Measurements from ENCODE around the gene JAM3. TPM values are rescaled to one million over a fixed set of nuclear protein-coding genes. Genes with fewer than 3 reads are reported as not detected.

The JAM3 gene
- total RNA-seq, 2 experiments from 2014 or later, result 6.3 to 9.0 TPM

GRCh38 chr11:134040386-134041302 lies 28.2 kb upstream of the JAM3 start:
- DNase-seq, result no peak
- ChIA-PET POLR2A (interaction anchor here (0.6 kb wide), 1 partner anchor 10 kb away, joined by 4 read pairs; no protein-coding TSS in a partner anchor), CTCF (interaction anchor here (0.8 to 4.0 kb wide), 5 partner anchors 10 to 113 kb away, joined by 3 to 36 read pairs (median 5); no protein-coding TSS in a partner anchor)
- H3K4me3 Mint-ChIP-seq, result no peak overlapping the region
- no peaks in the 10 kb centered on the region for H3K27me3 Mint-ChIP-seq
- intact Hi-C loops (cut with micrococcal nuclease), result no loop called here
- H3K36me3 Mint-ChIP-seq, result peaks cover 2% of the 10 kb centered on the region
- no peak overlapping the region for H3K27ac Mint-ChIP-seq
- H3K9me3 Mint-ChIP-seq, result no peaks in the 10 kb centered on the region
- H3K4me1 Mint-ChIP-seq (ENCODE audit: low read depth), result peaks cover 15% of the 10 kb centered on the region

- Mint-ChIP-seq H3K27me3 (peaks cover under 1% of the 10 kb centered on the region), H3K9me3 (no peaks in the 10 kb centered on the region), H3K27ac (no peak overlapping the region), H3K4me3 (no peak overlapping the region), H3K4me1 (ENCODE audit: low read depth) (peaks cover 10% of the 10 kb centered on the region), H3K36me3 (no peaks in the 10 kb centered on the region)
- ChIA-PET CTCF (interaction anchor here (0.8 to 4.0 kb wide), 4 partner anchors 9 to 114 kb away, joined by 3 to 36 read pairs (median 4); no protein-coding TSS in a partner anchor), POLR2A (interaction anchor here (0.6 kb wide), 1 partner anchor 9 kb away, joined by 4 read pairs; no protein-coding TSS in a partner anchor)
- no peak for DNase-seq
- intact Hi-C loops (cut with micrococcal nuclease), result no loop called here
Measured at GRCh38 chr11:134041349-134041748, 27.5 kb upstream of the JAM3 start.

DNA sequence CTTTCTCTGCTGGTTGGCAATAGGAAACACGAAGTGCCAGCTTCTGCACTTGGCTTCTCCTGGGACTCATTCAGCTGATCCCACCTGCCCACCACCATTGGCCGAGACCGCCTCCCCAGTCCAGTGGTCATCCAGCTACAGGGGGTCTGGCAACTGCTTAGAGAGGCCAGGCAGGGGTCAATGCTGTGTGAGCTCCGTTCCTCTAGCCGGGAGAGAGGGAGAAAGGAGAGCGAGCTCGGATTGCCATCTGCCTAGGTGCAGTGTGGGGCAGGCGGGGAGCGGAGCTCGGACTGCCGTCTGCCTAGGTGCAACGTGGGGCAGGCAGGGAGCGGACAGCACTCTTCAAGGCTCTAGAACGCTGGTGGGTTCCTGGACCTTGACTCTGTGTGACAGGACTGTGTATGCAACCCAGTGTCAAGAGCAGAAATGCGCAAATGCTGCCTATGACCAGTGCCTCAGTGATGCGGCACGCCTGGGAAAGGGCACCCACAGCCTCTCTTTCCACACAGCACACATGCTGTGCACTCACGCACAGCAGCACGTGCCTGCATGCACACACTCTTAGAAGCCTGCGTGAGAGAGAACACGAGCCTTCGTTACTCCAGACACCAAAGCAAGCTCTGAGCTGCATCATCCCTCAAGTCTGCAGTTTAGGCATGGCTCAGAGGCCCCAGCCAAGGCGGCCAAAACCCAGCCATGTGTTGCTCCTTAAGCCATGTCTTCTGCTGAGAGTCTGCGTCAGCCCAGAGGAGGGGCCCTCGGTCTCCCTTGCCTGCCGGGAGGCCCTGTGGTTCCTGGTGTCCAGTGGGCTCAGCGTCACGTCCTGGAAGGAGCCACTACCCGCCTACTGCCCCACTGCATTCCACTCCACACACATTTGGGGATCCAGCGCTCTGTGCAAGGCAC lies 26.8 kb upstream of the JAM3 start:
- Mint-ChIP-seq H3K27ac (no peak overlapping the region), H3K4me3 (no peak overlapping the region), H3K27me3 (peaks cover 3% of the 10 kb centered on the region), H3K4me1 (ENCODE audit: low read depth) (peaks cover 7% of the 10 kb centered on the region), H3K9me3 (no peaks in the 10 kb centered on the region), H3K36me3 (no peaks in the 10 kb centered on the region)
- intact Hi-C loops (cut with micrococcal nuclease), result no loop called here
- ChIA-PET CTCF (interaction anchor here (1.2 to 4.0 kb wide), 3 partner anchors 9 to 114 kb away, joined by 3 to 36 read pairs (median 5); no protein-coding TSS in a partner anchor), POLR2A (no interaction called here)
- DNase-seq, result no peak

- no peak overlapping the region for H3K27ac Mint-ChIP-seq
- no peak for DNase-seq
- no peaks in the 10 kb centered on the region for H3K9me3 Mint-ChIP-seq
- intact Hi-C loops (cut with micrococcal nuclease), result no loop called here
- H3K27me3 Mint-ChIP-seq, result peaks cover 10% of the 10 kb centered on the region
- H3K4me3 Mint-ChIP-seq, result no peak overlapping the region
- CTCF ChIA-PET, result interaction anchor here (3.4 kb wide), 1 partner anchor 116 kb away, joined by 25 read pairs; no protein-coding TSS in a partner anchor
- H3K4me1 Mint-ChIP-seq (ENCODE audit: low read depth), result no peaks in the 10 kb centered on the region
- H3K36me3 Mint-ChIP-seq, result no peaks in the 10 kb centered on the region
- POLR2A ChIA-PET, result no interaction called here
Measured at GRCh38 chr11:134043821-134044420, 25.0 kb upstream of the JAM3 start.

GRCh38 chr11:134044514-134045284 lies 24.2 kb upstream of the JAM3 start:
- CTCF ChIA-PET, result interaction anchor here (3.4 kb wide), 1 partner anchor 117 kb away, joined by 25 read pairs; no protein-coding TSS in a partner anchor
- Mint-ChIP-seq H3K9me3 (no peaks in the 10 kb centered on the region), H3K27me3 (peaks cover 14% of the 10 kb centered on the region), H3K4me3 (no peak overlapping the region), H3K4me1 (ENCODE audit: low read depth) (no peaks in the 10 kb centered on the region), H3K36me3 (no peaks in the 10 kb centered on the region), H3K27ac (no peak overlapping the region)
- DNase-seq, result no peak
- POLR2A ChIA-PET, result no interaction called here
- intact Hi-C loops (cut with micrococcal nuclease), result loop anchor here (1.0 kb wide), 1 partner anchor 116 kb away; no protein-coding TSS in a partner anchor

- POLR2A ChIA-PET, result no interaction called here
- no peaks in the 10 kb centered on the region for H3K9me3 Mint-ChIP-seq
- H3K4me1 Mint-ChIP-seq (ENCODE audit: low read depth), result peaks cover 5% of the 10 kb centered on the region
- CTCF ChIA-PET, result interaction anchor here (1.1 to 3.4 kb wide), 2 partner anchors 90 to 118 kb away, joined by 3 to 25 read pairs; no protein-coding TSS in a partner anchor
- no peaks in the 10 kb centered on the region for H3K36me3 Mint-ChIP-seq
- H3K27me3 Mint-ChIP-seq, result peaks cover 19% of the 10 kb centered on the region
- DNase-seq, result peak; percentile 52
- no peak overlapping the region for H3K4me3 Mint-ChIP-seq
- no peak overlapping the region for H3K27ac Mint-ChIP-seq
- intact Hi-C loops (cut with micrococcal nuclease), result loop anchor here (1.0 kb wide), 1 partner anchor 118 kb away; no protein-coding TSS in a partner anchor
Measured at GRCh38 chr11:134045799-134046635, 22.9 kb upstream of the JAM3 start.

- intact Hi-C loops (cut with micrococcal nuclease), result no loop called here
- Mint-ChIP-seq H3K27me3 (peaks cover 19% of the 10 kb centered on the region), H3K4me1 (ENCODE audit: low read depth) (peaks cover 5% of the 10 kb centered on the region), H3K36me3 (no peaks in the 10 kb centered on the region), H3K4me3 (no peak overlapping the region), H3K9me3 (no peaks in the 10 kb centered on the region), H3K27ac (no peak overlapping the region)
- ChIA-PET POLR2A (no interaction called here), CTCF (interaction anchor here (0.7 to 3.4 kb wide), 2 partner anchors 13 to 119 kb away, joined by 3 to 25 read pairs; no protein-coding TSS in a partner anchor)
- no peak for DNase-seq
Measured at GRCh38 chr11:134046681-134047449, 22.0 kb upstream of the JAM3 start.

- ChIA-PET CTCF (interaction anchor here (0.7 to 1.8 kb wide), 2 partner anchors 14 to 120 kb away, joined by 3 to 10 read pairs; no protein-coding TSS in a partner anchor), POLR2A (no interaction called here)
- H3K4me1 Mint-ChIP-seq (ENCODE audit: low read depth), result peaks cover 5% of the 10 kb centered on the region
- H3K36me3 Mint-ChIP-seq, result no peaks in the 10 kb centered on the region
- no peak overlapping the region for H3K4me3 Mint-ChIP-seq
- no peak for DNase-seq
- no peak overlapping the region for H3K27ac Mint-ChIP-seq
- intact Hi-C loops (cut with micrococcal nuclease), result no loop called here
- peaks cover 19% of the 10 kb centered on the region for H3K27me3 Mint-ChIP-seq
- H3K9me3 Mint-ChIP-seq, result no peaks in the 10 kb centered on the region
Measured at GRCh38 chr11:134047586-134047999, 21.3 kb upstream of the JAM3 start.

DNA sequence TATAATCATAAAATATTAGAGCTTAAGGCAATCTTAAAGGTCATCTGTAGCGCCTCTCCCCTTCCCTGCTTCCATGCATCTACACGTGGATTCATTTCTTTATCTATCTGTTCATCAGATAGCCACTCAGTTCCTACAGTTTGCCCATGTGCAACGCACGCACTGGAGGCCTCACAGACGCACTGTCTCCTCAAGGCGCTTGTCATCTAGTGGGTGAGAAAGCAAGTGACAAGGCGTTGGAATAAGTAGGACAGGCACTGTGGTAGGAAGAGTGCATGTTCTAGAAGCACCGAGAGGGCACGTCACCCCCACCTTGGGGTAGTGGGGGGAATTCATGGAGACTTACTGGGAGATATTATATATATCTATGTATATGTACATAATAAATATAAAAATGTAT lies 20.8 kb upstream of the JAM3 start:
- POLR2A ChIA-PET, result no interaction called here
- Mint-ChIP-seq H3K27me3 (peaks cover 19% of the 10 kb centered on the region), H3K4me1 (ENCODE audit: low read depth) (peaks cover 5% of the 10 kb centered on the region), H3K36me3 (no peaks in the 10 kb centered on the region), H3K9me3 (no peaks in the 10 kb centered on the region), H3K4me3 (no peak overlapping the region), H3K27ac (no peak overlapping the region)
- DNase-seq, result no peak
- intact Hi-C loops (cut with micrococcal nuclease), result no loop called here
- CTCF ChIA-PET, result interaction anchor here (1.8 kb wide), 1 partner anchor 120 kb away, joined by 10 read pairs; no protein-coding TSS in a partner anchor

GRCh38 chr11:134049303-134049702 lies 19.6 kb upstream of the JAM3 start:
- ChIA-PET CTCF (interaction anchor here (2.3 to 3.3 kb wide), 2 partner anchors 91 to 122 kb away, joined by 40 to 60 read pairs; no protein-coding TSS in a partner anchor), POLR2A (no interaction called here)
- intact Hi-C loops (cut with micrococcal nuclease), result no loop called here
- Mint-ChIP-seq H3K27me3 (peaks cover 19% of the 10 kb centered on the region), H3K36me3 (no peaks in the 10 kb centered on the region), H3K27ac (no peak overlapping the region), H3K4me3 (no peak overlapping the region), H3K4me1 (ENCODE audit: low read depth) (peaks cover 5% of the 10 kb centered on the region), H3K9me3 (no peaks in the 10 kb centered on the region)
- no peak for DNase-seq
